Upper lobe of left lung (tissue), 4 donors: ENCODE data around the gene GFAP.

Experiments
- EP300 ChIP-seq, 4 donors: sonication (generic); formaldehyde crosslinking; IDR thresholded peaks; one replicate each; pipeline ENCODE4 v1.5.1; 2017; ENCODE audit warnings: antibody characterized with exemption in 4 of 4, control low read depth in 2 of 4
- POLR2A ChIP-seq, 4 donors: fragments of 450-650 bp; IDR thresholded peaks; one replicate each; pipeline ENCODE4 v1.5.1; 2016 to 2017; ENCODE audit warnings: antibody characterized with exemption in 4 of 4, mild to moderate bottlenecking in 2 of 4
- POLR2AphosphoS5 ChIP-seq, 2 donors: sonication (generic); formaldehyde crosslinking; IDR thresholded peaks; one replicate each; pipeline ENCODE4 v1.5.1; 2017; ENCODE audit warnings: antibody characterized with exemption in 2 of 2
- TF ChIP-seq, protein P1 (sequence below), 6 experiments: fragments of 450-650 bp in 4 of 6; fragments of 200-600 bp in 2 of 6; sonication (generic) in 2 of 6; IDR thresholded peaks; one replicate each; pipeline ENCODE4 v1.5.1; 2016 to 2019; ENCODE audit warnings: antibody characterized with exemption in 6 of 6

DNA sequence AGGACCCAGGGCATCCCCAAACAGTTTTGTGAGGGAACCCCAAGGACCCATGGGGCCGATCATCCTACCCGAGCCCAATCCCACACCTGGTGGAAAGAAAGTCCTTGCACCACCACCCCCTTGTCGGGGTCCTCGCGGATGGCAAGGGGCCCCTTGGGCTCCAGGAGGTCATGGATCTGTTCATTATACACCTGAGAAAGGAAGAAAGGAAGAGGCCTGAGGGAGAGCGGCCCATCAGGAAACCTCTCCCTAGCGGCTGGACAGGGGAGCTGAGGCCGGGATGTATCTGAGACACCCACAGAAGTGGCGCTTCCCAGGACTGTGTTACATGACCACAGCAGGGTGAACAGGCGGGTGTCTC lies 19.4 kb upstream of the GFAP start:
- TF ChIP-seq, protein P1, sequence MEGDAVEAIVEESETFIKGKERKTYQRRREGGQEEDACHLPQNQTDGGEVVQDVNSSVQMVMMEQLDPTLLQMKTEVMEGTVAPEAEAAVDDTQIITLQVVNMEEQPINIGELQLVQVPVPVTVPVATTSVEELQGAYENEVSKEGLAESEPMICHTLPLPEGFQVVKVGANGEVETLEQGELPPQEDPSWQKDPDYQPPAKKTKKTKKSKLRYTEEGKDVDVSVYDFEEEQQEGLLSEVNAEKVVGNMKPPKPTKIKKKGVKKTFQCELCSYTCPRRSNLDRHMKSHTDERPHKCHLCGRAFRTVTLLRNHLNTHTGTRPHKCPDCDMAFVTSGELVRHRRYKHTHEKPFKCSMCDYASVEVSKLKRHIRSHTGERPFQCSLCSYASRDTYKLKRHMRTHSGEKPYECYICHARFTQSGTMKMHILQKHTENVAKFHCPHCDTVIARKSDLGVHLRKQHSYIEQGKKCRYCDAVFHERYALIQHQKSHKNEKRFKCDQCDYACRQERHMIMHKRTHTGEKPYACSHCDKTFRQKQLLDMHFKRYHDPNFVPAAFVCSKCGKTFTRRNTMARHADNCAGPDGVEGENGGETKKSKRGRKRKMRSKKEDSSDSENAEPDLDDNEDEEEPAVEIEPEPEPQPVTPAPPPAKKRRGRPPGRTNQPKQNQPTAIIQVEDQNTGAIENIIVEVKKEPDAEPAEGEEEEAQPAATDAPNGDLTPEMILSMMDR (IDR thresholded peaks at IDR 0.05), result no peak
- TF ChIP-seq POLR2AphosphoS5 (IDR thresholded peaks at IDR 0.05) (no peak), POLR2A (IDR thresholded peaks at IDR 0.05) (no peak), EP300 (IDR thresholded peaks at IDR 0.05) (no peak)
